UCSD-AML1 (cell line): ENCODE data around the gene PPP1R9A.
"Not testable (repeated sequence)": the region's sequence is repeated elsewhere in the genome, so short reads cannot be mapped to it uniquely, and the experiment has no call there.

Source experiments
- DNase-seq: peaks from one replicate; lab custom pipeline; 2025; ENCODE audit not compliant: unreplicated experiment; lab: John Stamatoyannopoulos, UW

The PPP1R9A gene

DNA sequence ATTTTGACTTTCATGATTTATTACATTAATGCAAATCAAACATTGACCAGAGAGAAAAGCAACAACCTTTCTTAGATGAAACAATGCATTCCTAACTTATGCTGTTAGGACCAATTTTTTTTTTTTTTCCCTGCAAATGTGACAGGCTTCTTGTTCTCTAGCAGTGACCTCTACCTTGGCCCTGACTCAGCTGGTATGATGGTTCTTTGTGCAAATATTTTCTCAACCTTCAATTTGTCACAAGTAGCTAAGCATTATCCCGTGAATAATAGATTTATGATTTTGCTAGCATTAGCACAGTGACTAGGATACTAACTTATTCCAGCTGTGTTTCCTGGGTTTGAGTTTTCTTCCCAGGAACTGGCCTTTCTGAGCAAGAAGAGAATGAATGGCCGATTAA, 64.9 kb downstream of the PPP1R9A start:
- DNase-seq: no peak

- DNase-seq: no peak
These were observed 66.5 kb downstream of the PPP1R9A start for GRCh38 chr7:94973844-94974243.

- DNase-seq: no peak
These were observed 67.0 kb downstream of the PPP1R9A start for GRCh38 chr7:94974423-94974822.

DNA sequence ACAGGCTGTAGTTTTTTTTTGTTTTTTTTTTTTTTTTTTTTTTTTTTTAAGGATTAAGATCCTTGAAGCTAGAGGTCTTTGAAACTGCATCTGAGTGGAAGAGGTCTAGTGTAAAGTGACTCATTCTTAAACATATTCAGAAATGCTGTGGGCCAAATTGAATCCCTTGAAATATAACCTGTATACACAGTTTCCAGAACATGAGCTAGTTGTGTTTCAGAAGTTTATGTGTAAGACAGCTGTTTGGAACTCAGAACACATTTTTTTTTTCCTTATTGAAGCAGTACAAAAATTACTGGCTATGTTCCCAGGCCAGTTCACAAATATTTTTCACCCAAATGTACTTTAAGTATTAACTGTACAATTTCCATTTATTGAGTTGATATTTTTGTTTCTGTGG, 67.9 kb downstream of the PPP1R9A start:
- no peak for DNase-seq

DNA sequence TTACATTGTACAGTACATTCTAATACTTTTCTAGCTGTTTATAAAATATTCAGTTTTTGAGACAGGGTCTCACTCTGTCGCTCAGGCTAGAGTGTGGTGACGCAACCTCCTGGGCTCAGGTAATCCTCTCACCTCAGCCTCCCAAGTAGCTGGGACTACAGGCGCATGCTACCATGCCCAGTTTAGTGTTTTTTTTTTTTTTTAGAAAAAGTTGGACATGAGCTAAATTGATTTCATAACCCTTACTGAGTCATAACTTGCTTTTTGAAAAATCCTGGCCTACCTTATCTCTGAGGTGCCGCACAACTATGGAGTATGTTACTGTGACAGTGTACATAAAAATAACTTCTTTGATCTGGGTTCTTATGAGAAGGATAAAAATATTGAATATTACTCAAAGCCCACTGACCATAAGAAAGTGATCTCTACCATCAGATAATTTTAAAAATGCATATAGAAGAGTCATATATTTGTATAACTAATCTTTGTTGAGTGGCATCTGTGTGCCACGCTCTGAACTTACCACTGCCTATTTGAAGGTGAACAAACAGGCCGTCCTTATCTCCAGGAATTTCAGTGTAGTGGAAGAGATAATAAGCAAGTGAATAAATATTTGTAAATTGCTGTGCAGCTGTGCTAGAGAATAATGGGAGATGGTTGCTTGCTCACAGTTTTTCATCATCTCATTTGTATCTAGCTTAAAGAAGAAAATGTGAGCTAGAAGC, 73.2 kb downstream of the PPP1R9A start:
- no peak for DNase-seq

DNA sequence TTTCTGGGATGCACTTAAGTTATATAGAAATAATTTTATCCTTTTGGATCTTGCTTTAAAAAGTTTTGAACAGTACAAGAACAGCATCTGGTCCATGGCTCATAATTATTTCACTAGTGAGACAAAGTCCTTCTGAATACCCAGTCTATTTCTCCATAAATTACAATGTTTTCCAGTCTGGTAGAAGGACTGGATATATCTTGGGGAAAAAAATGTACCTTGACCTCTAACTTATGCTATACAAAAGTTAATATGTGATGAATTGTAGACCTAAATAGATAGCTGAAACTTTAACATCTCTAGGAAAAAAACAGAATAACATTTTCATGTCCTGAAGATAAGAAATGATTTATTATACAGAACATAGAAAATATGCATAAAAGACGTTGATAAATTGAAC, 88.5 kb downstream of the PPP1R9A start:
- no peak for DNase-seq

GRCh38 chr7:94996369-94996768, 89.0 kb downstream of the PPP1R9A start:
- no peak for DNase-seq

DNA sequence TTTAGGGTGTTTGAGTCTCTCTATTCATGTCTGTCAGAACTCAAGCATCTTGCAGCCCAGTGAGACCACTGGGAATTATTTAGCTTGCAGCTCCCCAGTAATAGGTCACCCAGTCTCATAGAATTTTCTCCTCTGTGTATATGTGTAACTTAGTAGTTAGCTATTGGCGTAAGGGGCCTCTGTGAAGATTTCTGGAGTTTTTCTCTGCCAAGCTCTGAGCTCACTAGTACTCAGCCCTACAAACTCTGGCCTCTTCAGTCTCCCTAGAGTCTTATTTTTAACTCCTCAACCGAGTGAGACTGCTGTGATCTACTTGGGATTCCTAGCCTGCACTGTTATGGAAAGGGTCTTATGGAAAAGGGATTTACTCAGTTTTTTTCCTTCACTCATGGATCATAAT, 90.2 kb downstream of the PPP1R9A start:
- DNase-seq: no peak

DNA sequence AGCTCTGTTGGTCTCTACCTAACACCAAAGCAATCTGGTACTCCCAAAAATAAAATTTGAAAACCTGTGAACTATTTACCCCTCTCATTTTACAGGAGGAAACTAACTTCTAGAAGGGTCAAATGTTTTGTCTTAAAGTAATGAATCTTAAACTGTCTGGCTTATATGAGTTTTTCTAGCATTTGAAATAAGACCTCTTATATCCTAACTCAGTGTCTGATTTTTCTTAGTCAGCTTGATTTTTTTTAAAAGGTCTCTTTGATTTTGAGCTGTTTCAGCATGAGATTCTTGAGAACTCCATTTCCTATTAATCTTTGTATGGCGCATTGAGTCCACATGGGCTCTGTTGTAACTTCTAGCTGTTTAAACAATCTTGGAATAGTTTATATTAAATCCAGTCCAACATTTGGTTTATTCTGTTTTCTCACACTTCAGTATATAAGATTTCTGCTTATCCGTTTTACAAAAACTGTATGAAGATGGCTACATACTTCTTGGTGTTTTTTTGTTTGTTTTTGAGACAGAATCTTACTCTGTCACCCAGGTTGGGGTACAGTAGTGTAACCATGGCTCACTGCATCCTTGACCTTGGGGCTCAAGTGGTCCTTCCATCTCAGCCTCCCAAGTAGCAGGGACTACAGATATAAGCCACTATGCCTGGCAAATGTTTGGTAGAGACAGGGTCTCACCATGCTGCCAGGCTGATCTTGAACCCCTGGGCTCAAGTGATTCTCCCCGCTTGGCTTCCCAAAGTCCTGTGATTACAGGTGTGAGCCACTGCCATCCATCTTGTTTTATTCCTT, 91.1 kb downstream of the PPP1R9A start:
- no peak for DNase-seq

GRCh38 chr7:94999069-94999351, 91.6 kb downstream of the PPP1R9A start:
- DNase-seq: no peak

GRCh38 chr7:94999601-95000000, 92.2 kb downstream of the PPP1R9A start:
- DNase-seq: not testable (repeated sequence)

- DNase-seq: no peak
These were observed 93.9 kb downstream of the PPP1R9A start for GRCh38 chr7:95001258-95001657.

DNA sequence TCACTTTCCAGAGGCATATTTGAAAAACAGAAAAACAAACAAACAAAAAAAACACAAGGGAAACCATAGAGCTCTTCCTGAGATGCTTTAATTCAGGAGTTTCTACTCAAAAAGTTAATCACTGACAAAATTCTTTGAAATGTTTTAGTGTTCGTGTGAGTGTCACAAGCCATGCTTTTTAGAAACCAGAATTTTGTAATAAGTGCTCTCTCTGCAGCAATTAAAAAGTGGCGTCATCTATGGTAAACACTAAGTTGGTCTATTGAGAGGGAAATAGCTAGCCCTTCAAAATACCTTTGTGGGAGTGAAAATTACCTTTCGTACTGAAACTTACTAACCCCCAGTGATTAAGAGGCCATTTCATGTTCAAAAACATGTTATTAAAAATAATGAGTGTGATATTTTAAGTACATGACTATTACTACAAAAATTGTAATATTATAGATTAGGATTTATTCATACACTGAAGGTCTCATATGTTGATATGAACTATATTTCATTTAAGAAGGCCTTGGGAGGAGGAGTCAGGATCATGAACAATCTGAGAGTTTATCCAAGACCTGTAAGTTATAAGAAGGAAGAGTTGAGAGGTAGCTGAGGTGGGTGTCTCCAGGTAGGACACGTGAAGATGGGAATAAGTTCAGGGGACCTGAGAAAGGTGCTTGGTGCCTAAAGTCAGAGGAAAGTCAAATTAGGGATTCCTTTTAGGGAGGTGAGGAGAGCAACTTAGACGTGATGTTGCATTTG, 94.6 kb downstream of the PPP1R9A start:
- no peak for DNase-seq

GRCh38 chr7:95002775-95003174, 95.4 kb downstream of the PPP1R9A start:
- DNase-seq: no peak

DNA sequence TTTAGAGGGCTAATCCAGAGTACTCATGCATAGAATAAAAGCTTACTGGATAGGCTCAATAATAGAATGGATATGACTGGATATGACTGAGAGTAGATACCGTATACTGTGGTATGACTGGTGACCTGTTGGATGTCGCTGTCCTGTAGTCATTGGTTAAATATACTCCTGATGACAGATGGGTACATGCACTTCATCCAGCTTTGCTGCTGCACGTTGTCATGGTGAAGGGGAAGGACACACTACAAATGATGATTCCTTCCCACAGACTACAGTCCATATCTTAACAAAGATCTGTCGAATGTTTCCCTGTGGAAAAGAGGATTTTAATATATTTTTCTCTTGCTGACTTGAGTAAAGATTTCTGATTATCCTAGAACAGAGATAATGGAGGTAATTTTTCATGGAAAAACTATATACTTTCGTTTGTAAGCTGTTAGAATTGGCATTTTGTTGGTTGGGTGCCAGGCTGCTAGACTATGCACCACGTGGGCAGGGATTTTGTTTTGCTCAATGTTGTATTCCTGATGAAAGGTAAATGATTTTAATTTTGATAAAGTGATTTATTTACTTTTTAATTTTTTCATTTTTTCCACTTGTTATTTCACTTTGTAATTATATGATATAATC, 97.3 kb downstream of the PPP1R9A start:
- no peak for DNase-seq

GRCh38 chr7:95006010-95006409, 98.6 kb downstream of the PPP1R9A start:
- DNase-seq: no peak

DNA sequence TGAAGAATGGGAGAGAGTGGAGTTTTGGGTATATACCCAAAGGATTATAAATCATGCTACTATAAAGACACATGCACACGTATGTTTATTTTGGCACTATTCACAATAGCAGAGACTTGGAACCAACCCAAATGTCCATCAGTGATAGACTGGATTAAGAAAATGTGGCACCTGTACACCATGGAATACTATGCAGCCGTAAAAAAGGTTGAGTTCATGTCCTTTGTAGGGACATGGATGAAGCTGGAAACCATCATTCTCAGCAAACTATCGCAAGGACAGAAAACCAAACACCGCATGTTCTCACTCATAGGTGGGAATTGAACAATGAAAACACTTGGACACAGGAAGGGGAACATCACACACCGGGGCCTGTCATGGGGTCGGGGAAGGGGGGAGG, 101.4 kb downstream of the PPP1R9A start:
- DNase-seq: not testable (repeated sequence)

DNA sequence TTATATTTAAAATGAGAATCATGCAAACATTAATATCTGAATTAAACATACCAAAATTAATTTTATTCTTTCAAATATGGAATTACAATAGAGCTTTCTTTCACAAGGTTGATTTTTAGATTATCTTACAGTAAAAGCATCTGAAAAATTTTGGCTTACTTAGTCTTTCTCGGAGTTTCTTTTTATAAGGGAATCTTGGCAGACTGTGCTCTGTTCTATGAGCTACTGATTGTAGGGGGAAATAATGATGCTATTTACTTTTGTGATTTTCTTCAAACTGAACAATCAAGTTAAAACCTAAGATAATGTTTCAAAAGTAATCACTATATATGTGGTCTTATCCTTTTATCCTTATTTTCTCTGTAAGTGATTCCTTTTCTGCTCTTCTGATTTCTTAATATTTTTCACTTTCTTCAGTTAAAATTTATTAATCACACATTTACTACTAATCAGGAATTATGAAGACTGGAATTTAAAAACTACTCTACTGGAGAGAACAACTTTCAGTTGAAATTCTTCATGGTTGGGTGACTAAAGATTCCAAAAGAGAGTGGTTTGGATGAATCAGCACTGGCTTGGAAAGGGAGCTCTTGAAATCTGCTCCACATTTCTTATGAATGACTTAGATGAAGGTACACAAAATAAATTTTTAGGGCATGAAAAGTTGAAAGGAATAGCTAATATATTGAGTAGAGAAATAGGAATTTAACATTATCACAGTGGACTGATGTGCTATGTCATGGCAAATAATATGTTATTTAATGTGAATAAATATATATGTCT, 103.9 kb downstream of the PPP1R9A start:
- no peak for DNase-seq

- no peak for DNase-seq
These were observed 104.6 kb downstream of the PPP1R9A start for GRCh38 chr7:95011995-95012394.

GRCh38 chr7:95018021-95018420, 110.6 kb downstream of the PPP1R9A start:
- no peak for DNase-seq

GRCh38 chr7:95026018-95026417, 118.6 kb downstream of the PPP1R9A start:
- DNase-seq: no peak
